Caco-2 (cell line): ENCODE data around the gene SLC32A1. TPM values are rescaled to one million over a fixed set of nuclear protein-coding genes. Genes with fewer than 3 reads are reported as not detected.

Experiments used
- BruUV-seq: library from RNA; stranded (reverse); fragments of 400-500 nt; replicated peaks from 2 replicates; lab custom pipeline; 2021; lab: Mats Ljungman, UMichigan
- CTCF ChIA-PET: fragments of 300-600 bp; sonication (Branson Sonifier 250); formaldehyde crosslinking; loops from one replicate; lab custom pipeline; 2022; ENCODE audit warnings: antibody characterized with exemption; lab: Charles Lee
- POLR2A ChIA-PET: fragments of 300-600 bp; sonication (Branson Sonifier 250); formaldehyde crosslinking; loops from one replicate; lab custom pipeline; 2022; ENCODE audit warnings: antibody characterized with exemption; lab: Charles Lee
- DNase-seq, 2 experiments: peaks; one replicate each; pipeline versions ENCODE4 v3.0.0 to v3.0.0-alpha.2; 2020 to 2022
- H3K27me3 ChIP-seq: replicated peaks from 2 replicates; pipeline ENCODE4 v1.6.0; 2011; ENCODE audit warnings: low read length; ENCODE audit not compliant: control insufficient read depth, insufficient read depth
- H3K36me3 ChIP-seq: 2 replicates; pipeline ENCODE4 v1.5.1; 2011; ENCODE audit warnings: low read length; ENCODE audit not compliant: control insufficient read depth, insufficient read depth
- H3K4me1 ChIP-seq: fragments of 250-450 bp; sonication (Bioruptor Pico); 2 replicates; pipeline ENCODE4 v1.5.1; 2020; ENCODE audit warnings: mild to moderate bottlenecking
- H3K4me3 ChIP-seq: 2 replicates; pipeline ENCODE4 v1.5.1; 2011; ENCODE audit warnings: low read depth, mild to moderate bottlenecking, control low read depth, low read length
- H3K9me3 ChIP-seq: fragments of 250-450 bp; sonication (Bioruptor Pico); 2 replicates; pipeline ENCODE4 v1.5.1; 2020; ENCODE audit warnings: mild to moderate bottlenecking, moderate library complexity
- H3K27ac Mint-ChIP-seq: one replicate; pipeline ENCODE4 v1.8.0; 2022; ENCODE audit warnings: mixed read lengths; ENCODE audit not compliant: unreplicated experiment
- H3K27me3 Mint-ChIP-seq: one replicate; pipeline ENCODE4 v1.8.0; 2022; ENCODE audit warnings: mixed read lengths; ENCODE audit not compliant: insufficient read depth, unreplicated experiment
- H3K36me3 Mint-ChIP-seq: one replicate; pipeline ENCODE4 v1.8.0; 2022; ENCODE audit warnings: mild to moderate bottlenecking, mixed read lengths; ENCODE audit not compliant: insufficient read depth, unreplicated experiment
- H3K4me1 Mint-ChIP-seq: one replicate; pipeline ENCODE4 v1.8.0; 2022; ENCODE audit warnings: low read depth, mixed read lengths; ENCODE audit not compliant: unreplicated experiment
- H3K4me3 Mint-ChIP-seq: one replicate; pipeline ENCODE4 v1.8.0; 2022; ENCODE audit warnings: mild to moderate bottlenecking, moderate library complexity, mixed read lengths; ENCODE audit not compliant: unreplicated experiment
- H3K9me3 Mint-ChIP-seq: one replicate; pipeline ENCODE4 v1.8.0; 2022; ENCODE audit warnings: mixed read lengths; ENCODE audit not compliant: unreplicated experiment
- intact Hi-C: fragments of 100-400 bp; cut with micrococcal nuclease; formaldehyde crosslinking; loops from one replicate; pipeline ENCODE4 v1.10.0; 2022; ENCODE audit not compliant: unreplicated experiment
- total RNA-seq: library from RNA; stranded (reverse); gene quantifications from 2 replicates; pipeline ENCODE4 v1.2.3, GENCODE V29; 2022
- TF ChIP-seq, protein P1 (sequence below), 2 experiments: fragments of 200-600 bp in 1 of 2; IDR thresholded peaks; 1 replicate in 1 of 2; 2 replicates in 1 of 2; pipeline versions ENCODE4 v1.5.1 to v1.8.0; 2011 to 2022; ENCODE audit warnings: antibody characterized with exemption in 1 of 2, control low read depth in 1 of 2, inconsistent platforms in 1 of 2, low read depth in 1 of 2, low read length in 1 of 2, mild to moderate bottlenecking in 1 of 2, moderate library complexity in 1 of 2; ENCODE audit not compliant: insufficient read depth in 1 of 2, severe bottlenecking in 1 of 2, unreplicated experiment in 1 of 2

The SLC32A1 gene
- total RNA-seq, 1 experiment from 2014 or later, result not detected

DNA sequence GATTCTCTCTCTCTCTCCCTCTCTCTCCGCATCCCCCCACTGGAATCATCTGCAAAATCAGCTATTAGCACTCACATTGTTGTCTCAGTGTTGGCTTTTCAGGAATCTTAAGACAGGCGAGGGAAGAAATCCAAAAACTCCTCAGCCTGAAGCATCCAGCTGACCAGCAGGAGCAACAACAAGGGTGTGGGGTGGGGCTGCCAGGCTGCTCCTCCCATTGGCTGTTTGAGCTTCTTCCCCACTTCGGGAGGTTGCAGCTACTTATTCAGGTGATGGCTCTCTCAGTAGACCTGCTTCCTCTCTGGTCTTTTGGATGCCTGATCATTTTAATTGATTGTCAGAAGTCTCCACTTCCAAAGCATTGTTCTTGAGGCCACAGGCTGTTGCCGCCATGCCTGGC, 24.1 kb upstream of the SLC32A1 start:
- H3K27me3 Mint-ChIP-seq, result peaks cover 15% of the 10 kb centered on the region
- H3K4me1 ChIP-seq, result no peaks in the 10 kb centered on the region
- H3K4me3 Mint-ChIP-seq, result no peak overlapping the region
- H3K4me3 ChIP-seq, result no peak overlapping the region
- no peaks in the 10 kb centered on the region for H3K36me3 ChIP-seq
- no peak overlapping the region for H3K27ac Mint-ChIP-seq
- no peak for DNase-seq
- no peaks in the 10 kb centered on the region for H3K9me3 Mint-ChIP-seq
- intact Hi-C loops, result no loop called here
- no peaks in the 10 kb centered on the region for H3K36me3 Mint-ChIP-seq
- H3K4me1 Mint-ChIP-seq, result no peaks in the 10 kb centered on the region
- BruUV-seq, result no TSS peak
- ChIA-PET POLR2A (no interaction called here), CTCF (no interaction called here)
- H3K9me3 ChIP-seq, result no peaks in the 10 kb centered on the region
- H3K27me3 ChIP-seq, result peaks cover 3% of the 10 kb centered on the region
- TF ChIP-seq, protein P1, sequence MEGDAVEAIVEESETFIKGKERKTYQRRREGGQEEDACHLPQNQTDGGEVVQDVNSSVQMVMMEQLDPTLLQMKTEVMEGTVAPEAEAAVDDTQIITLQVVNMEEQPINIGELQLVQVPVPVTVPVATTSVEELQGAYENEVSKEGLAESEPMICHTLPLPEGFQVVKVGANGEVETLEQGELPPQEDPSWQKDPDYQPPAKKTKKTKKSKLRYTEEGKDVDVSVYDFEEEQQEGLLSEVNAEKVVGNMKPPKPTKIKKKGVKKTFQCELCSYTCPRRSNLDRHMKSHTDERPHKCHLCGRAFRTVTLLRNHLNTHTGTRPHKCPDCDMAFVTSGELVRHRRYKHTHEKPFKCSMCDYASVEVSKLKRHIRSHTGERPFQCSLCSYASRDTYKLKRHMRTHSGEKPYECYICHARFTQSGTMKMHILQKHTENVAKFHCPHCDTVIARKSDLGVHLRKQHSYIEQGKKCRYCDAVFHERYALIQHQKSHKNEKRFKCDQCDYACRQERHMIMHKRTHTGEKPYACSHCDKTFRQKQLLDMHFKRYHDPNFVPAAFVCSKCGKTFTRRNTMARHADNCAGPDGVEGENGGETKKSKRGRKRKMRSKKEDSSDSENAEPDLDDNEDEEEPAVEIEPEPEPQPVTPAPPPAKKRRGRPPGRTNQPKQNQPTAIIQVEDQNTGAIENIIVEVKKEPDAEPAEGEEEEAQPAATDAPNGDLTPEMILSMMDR (IDR thresholded peaks at IDR 0.05; ENCODE audit: insufficient read depth in 1 of 2, low read depth in 1 of 2, low read length in 1 of 2, severe bottlenecking in 1 of 2, unreplicated experiment in 1 of 2), result no peak

DNA sequence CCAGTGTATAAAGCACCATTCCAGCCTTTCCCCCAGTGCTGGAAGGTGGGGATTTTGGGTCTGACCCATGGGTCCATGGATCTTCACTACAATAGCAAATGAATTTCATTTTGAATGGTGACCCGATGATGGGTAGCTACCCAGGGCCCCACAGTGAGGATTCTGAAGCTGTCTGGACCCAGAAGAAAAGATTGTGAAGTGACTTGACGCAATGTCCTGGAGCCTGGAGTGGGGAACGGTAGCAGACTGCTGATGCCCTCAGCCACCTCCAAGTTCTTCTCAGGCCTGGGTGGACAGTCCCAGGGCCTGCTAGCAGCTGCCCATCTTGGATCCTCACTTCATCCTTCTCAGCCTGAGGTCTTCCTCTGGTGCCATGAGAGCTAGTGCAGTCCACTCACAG, 23.4 kb upstream of the SLC32A1 start:
- peaks cover 15% of the 10 kb centered on the region for H3K27me3 Mint-ChIP-seq
- TF ChIP-seq, protein P1 (IDR thresholded peaks at IDR 0.05; ENCODE audit: insufficient read depth in 1 of 2, low read depth in 1 of 2, low read length in 1 of 2, severe bottlenecking in 1 of 2, unreplicated experiment in 1 of 2), result no peak

DNA sequence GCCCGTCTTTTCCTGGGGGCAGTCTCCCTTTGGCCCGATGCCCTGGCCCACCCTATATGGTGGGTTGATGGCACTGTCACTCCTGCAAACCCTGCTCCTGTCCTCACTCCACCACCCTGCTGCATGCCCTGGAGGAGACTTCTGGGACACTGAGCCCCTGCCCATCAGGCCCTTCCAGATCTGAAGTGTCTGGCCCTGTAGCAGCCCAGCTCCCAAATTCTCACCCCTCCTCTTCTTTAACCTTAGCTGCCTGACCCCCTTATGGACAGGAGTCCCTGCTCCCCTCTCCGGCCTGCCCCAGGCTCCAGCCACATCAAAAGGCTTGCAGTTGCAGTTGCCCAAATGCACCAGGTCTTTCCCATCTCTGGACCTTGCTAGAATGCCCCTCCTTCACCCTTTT, 20.8 kb upstream of the SLC32A1 start:
- H3K9me3 ChIP-seq, result no peaks in the 10 kb centered on the region
- Mint-ChIP-seq H3K36me3 (no peaks in the 10 kb centered on the region), H3K27ac (no peak overlapping the region), H3K4me3 (no peak overlapping the region), H3K27me3 (peaks cover 17% of the 10 kb centered on the region), H3K9me3 (no peaks in the 10 kb centered on the region), H3K4me1 (no peaks in the 10 kb centered on the region)
- no peaks in the 10 kb centered on the region for H3K4me1 ChIP-seq
- ChIA-PET CTCF (interaction anchor here (1.1 kb wide), 1 partner anchor 36 kb away, joined by 3 read pairs; no protein-coding TSS in a partner anchor), POLR2A (no interaction called here)
- intact Hi-C loops, result no loop called here
- DNase-seq, result no peak
- no TSS peak for BruUV-seq
- no peak overlapping the region for H3K4me3 ChIP-seq
- H3K36me3 ChIP-seq, result no peaks in the 10 kb centered on the region
- peaks cover 3% of the 10 kb centered on the region for H3K27me3 ChIP-seq
- TF ChIP-seq, protein P1 (IDR thresholded peaks at IDR 0.05; ENCODE audit: insufficient read depth in 1 of 2, low read depth in 1 of 2, low read length in 1 of 2, severe bottlenecking in 1 of 2, unreplicated experiment in 1 of 2), result no peak

More for the DNA sequence above, 23.4 kb upstream of the SLC32A1 start:
- Mint-ChIP-seq H3K4me3 (no peak overlapping the region), H3K9me3 (no peaks in the 10 kb centered on the region), H3K36me3 (no peaks in the 10 kb centered on the region), H3K27ac (no peak overlapping the region), H3K4me1 (no peaks in the 10 kb centered on the region)
- ChIA-PET POLR2A (no interaction called here), CTCF (no interaction called here)
- H3K4me3 ChIP-seq, result no peak overlapping the region
- no peaks in the 10 kb centered on the region for H3K4me1 ChIP-seq
- peaks cover 3% of the 10 kb centered on the region for H3K27me3 ChIP-seq
- no peaks in the 10 kb centered on the region for H3K36me3 ChIP-seq
- H3K9me3 ChIP-seq, result no peaks in the 10 kb centered on the region
- no peak for DNase-seq
- intact Hi-C loops, result no loop called here
- no TSS peak for BruUV-seq
